Mesodermal cell (in vitro differentiated cells): ENCODE measurements around the gene EYS.

Experiments used
- H3K27ac ChIP-seq: 2 replicates; pipeline ENCODE4 v1.7.0; 2013; ENCODE audit warnings: mild to moderate bottlenecking, low read depth, low read length, moderate library complexity; ENCODE audit not compliant: severe bottlenecking
- H3K36me3 ChIP-seq: 2 replicates; pipeline ENCODE4 v1.7.1; 2013; ENCODE audit warnings: mild to moderate bottlenecking, low read length, moderate library complexity; ENCODE audit not compliant: control insufficient read depth, insufficient read depth
- H3K4me1 ChIP-seq: one replicate; pipeline ENCODE4 v1.7.1; 2013; ENCODE audit warnings: mild to moderate bottlenecking, low read length; ENCODE audit not compliant: insufficient read depth, control insufficient read depth, poor library complexity, severe bottlenecking
- H3K4me3 ChIP-seq: 2 replicates; pipeline ENCODE4 v1.7.0; 2013; ENCODE audit warnings: low read length, control low read depth, mild to moderate bottlenecking; ENCODE audit not compliant: insufficient read depth, poor library complexity, severe bottlenecking; ENCODE audit errors: extremely low read depth
- H3K9me3 ChIP-seq: 2 replicates; pipeline ENCODE4 v1.7.1; 2013; ENCODE audit warnings: mild to moderate bottlenecking, low read length, moderate library complexity; ENCODE audit not compliant: control insufficient read depth
- WGBS, 2 experiments: methylation state at CpG; one replicate each; pipeline ENCODE4 v1.1.5; 2013; ENCODE audit warnings: missing lambda C conversion rate in 2 of 2; ENCODE audit not compliant: insufficient coverage in 2 of 2; 5-methylcytosine and 5-hydroxymethylcytosine counted together

The EYS gene

DNA sequence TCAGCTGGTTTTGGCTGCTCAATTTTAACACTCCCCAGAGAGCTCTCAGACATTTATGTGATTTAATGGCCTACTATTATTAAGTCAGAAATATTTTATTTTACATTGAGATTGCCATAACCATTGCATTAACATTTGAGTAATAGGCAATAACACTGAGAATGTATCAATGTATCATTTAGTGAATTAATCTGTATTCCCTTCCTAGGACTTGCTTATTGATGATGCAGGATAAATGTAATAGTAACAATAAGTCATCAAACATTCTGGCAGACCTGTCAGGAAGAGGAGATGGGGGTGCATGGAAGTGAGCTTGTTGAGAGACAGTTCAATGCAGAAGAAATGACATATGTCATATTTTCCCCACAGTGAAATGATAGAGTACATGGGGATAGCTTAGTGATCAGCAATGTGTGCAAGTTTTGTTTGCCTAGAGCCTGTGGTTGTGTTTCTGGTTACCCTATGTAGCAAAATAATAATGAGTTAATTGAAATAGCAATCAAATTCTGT, 458.9 kb downstream of the EYS start:
- no peaks in the 10 kb centered on the region for H3K36me3 ChIP-seq
- H3K9me3 ChIP-seq = no peaks in the 10 kb centered on the region
- H3K4me1 ChIP-seq = no peaks in the 10 kb centered on the region
- no peak overlapping the region for H3K27ac ChIP-seq
- no peak overlapping the region for H3K4me3 ChIP-seq

DNA sequence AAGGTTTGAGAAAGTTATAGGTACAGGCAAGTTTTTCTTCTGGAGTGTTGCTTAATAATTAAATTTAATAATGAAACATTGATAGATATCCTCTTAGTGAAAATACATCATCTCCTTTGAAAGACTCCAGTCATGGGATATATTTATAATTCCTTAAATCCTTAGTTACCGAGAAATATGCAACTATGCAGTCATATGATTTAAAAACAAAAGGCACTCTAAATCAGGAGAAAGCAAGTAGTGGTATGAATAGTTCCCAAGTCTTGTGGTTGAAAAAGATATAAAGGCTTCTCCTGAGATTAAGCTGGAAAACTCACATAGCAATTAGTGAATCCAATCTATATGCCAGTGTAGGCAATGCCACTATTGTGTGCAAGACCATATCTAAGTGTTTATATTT, 475.4 kb downstream of the EYS start:
- Histone ChIP-seq H3K9me3 (no peaks in the 10 kb centered on the region), H3K4me3 (no peak overlapping the region), H3K27ac (no peak overlapping the region), H3K36me3 (no peaks in the 10 kb centered on the region), H3K4me1 (no peaks in the 10 kb centered on the region)
- WGBS, 2 experiments = no CpG with 5 or more reads among the region's 1 CpG

DNA sequence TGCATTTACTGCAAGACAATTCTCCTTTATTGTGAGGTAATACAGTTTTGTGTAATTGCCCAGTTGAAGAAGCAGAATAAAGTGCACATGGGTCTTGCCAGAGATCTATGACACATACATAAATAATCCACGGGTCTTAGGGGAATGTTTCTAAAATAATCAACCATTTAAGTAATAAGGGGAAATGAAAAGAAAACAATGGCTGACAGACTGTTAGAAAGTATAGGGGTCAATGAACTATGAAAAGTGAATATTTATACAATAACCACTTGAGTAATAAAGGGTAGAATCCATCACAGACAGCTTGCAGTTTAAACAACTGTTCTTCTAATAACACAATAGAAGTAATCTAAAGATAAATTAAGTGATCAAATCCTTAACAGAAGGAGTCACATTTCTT, 477.2 kb downstream of the EYS start:
- no peak overlapping the region for H3K27ac ChIP-seq
- H3K4me1 ChIP-seq = no peaks in the 10 kb centered on the region
- no CpG with 5 or more reads among the region's 1 CpG for WGBS, 2 experiments
- H3K4me3 ChIP-seq = no peak overlapping the region
- no peaks in the 10 kb centered on the region for H3K36me3 ChIP-seq
- H3K9me3 ChIP-seq = no peaks in the 10 kb centered on the region

DNA sequence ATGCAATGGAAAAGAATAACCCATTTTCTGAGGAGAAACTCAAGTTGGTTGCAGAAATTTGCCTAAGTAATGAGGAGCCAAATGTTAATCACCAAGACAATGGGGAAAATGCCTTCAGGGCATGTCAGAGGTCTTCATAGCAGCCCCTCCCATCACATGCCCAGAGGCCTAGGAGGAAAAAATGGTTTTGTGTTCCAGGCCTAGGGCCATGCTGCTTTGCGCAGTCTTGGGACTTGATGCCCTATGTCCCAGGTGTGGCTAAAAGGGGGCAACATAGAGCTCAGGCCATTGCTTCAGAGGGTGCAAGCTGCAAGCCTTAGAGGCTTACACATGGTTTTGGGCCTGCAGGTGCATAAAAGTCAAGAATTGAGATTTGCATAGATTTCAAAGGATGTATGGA, 485.9 kb downstream of the EYS start:
- 91 to 100% methylated on average over 1 of the region's 1 CpG for WGBS, 2 experiments
- H3K4me3 ChIP-seq = no peak overlapping the region
- no peaks in the 10 kb centered on the region for H3K4me1 ChIP-seq
- peaks cover 8% of the 10 kb centered on the region for H3K9me3 ChIP-seq
- H3K27ac ChIP-seq = no peak overlapping the region
- H3K36me3 ChIP-seq = no peaks in the 10 kb centered on the region

GRCh38 chr6:65202738-65203137, 504.3 kb downstream of the EYS start:
- no peaks in the 10 kb centered on the region for H3K36me3 ChIP-seq
- WGBS, 2 experiments = 88 to 100% methylated on average over 2 of the region's 2 CpGs
- no peak overlapping the region for H3K4me3 ChIP-seq
- no peaks in the 10 kb centered on the region for H3K9me3 ChIP-seq
- no peaks in the 10 kb centered on the region for H3K4me1 ChIP-seq
- H3K27ac ChIP-seq = no peak overlapping the region

DNA sequence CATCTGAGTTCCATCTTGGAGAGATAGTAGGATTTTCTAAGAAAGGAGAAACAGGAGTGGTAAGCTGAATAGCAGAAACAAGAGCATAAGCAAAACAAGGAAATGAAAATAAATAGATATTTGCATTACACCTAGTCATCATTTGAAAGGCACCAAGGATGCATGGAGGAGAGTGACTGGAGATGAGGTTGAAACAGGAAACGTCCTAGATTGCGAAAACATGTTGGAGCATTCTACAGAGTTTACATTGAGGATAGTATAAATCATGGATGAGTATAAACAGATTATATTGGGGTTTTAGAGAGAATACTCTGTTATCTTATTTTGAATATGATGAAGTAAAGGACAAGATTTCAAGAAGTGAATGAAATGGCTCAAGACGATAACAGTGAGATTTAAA, 507.3 kb downstream of the EYS start:
- no peaks in the 10 kb centered on the region for H3K4me1 ChIP-seq
- H3K27ac ChIP-seq = no peak overlapping the region
- WGBS, 2 experiments = 84 to 97% methylated on average over 3 of the region's 3 CpGs
- H3K4me3 ChIP-seq = no peak overlapping the region
- no peaks in the 10 kb centered on the region for H3K36me3 ChIP-seq
- H3K9me3 ChIP-seq = no peaks in the 10 kb centered on the region

GRCh38 chr6:65199121-65199520, 507.9 kb downstream of the EYS start:
- H3K36me3 ChIP-seq = no peaks in the 10 kb centered on the region
- H3K4me3 ChIP-seq = no peak overlapping the region
- no peaks in the 10 kb centered on the region for H3K4me1 ChIP-seq
- no peak overlapping the region for H3K27ac ChIP-seq
- 88% methylated on average over 2 of the region's 3 CpGs; no CpG with 5 or more reads in 1 of the 2 experiments for WGBS, 2 experiments
- no peaks in the 10 kb centered on the region for H3K9me3 ChIP-seq

GRCh38 chr6:65191471-65191870, 515.6 kb downstream of the EYS start:
- no peaks in the 10 kb centered on the region for H3K36me3 ChIP-seq
- H3K4me1 ChIP-seq = no peaks in the 10 kb centered on the region
- no peaks in the 10 kb centered on the region for H3K9me3 ChIP-seq
- H3K27ac ChIP-seq = no peak overlapping the region
- 100% methylated on average over 1 of the region's 2 CpGs; no CpG with 5 or more reads in 1 of the 2 experiments for WGBS, 2 experiments
- no peak overlapping the region for H3K4me3 ChIP-seq

- 81% methylated on average over 2 of the region's 5 CpGs; no CpG with 5 or more reads in 1 of the 2 experiments for WGBS, 2 experiments
- no peaks in the 10 kb centered on the region for H3K36me3 ChIP-seq
Observed at GRCh38 chr6:65189236-65189881, 517.7 kb downstream of the EYS start.

DNA sequence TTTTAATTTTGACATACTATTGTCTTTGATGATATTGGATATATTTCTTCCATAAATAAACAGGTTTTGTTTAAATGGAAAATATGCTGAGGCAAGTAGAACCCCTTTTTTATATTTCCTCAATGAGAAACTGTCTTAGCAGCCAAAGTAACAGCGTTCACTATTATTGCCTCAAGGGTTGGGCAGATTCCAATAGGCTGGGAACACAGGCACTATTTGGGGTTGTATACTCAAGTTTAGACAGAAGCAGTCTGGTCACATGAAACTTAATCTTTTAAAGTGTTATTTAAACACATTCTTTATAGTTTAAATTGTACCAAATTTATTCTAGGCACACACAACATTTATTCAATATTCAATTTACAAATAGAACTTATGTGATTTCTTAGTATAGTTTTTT, 520.2 kb downstream of the EYS start:
- Histone ChIP-seq H3K36me3 (no peaks in the 10 kb centered on the region), H3K9me3 (no peaks in the 10 kb centered on the region), H3K4me3 (no peak overlapping the region), H3K4me1 (no peaks in the 10 kb centered on the region), H3K27ac (no peak overlapping the region)
- WGBS, 2 experiments = 100% methylated on average over 1 of the region's 1 CpG

More at GRCh38 chr6:65189236-65189881, 517.7 kb downstream of the EYS start:
- Histone ChIP-seq H3K9me3 (no peaks in the 10 kb centered on the region), H3K4me3 (no peak overlapping the region), H3K4me1 (no peaks in the 10 kb centered on the region), H3K27ac (no peak overlapping the region)

- no peaks in the 10 kb centered on the region for H3K36me3 ChIP-seq
- no peaks in the 10 kb centered on the region for H3K9me3 ChIP-seq
- H3K4me3 ChIP-seq = no peak overlapping the region
- WGBS, 2 experiments = 60% methylated on average over 1 of the region's 2 CpGs; no CpG with 5 or more reads in 1 of the 2 experiments
- no peak overlapping the region for H3K27ac ChIP-seq
- H3K4me1 ChIP-seq = no peaks in the 10 kb centered on the region
Observed at GRCh38 chr6:65182681-65183080, 524.3 kb downstream of the EYS start.
